Stimulated activated CD4-positive, alpha-beta T cell treated with anti-CD3 and anti-CD28 coated beads, Interleukin-12 subunit alpha, Interleukin-12 subunit beta, amount 100 ng/mL, for 24 hours (primary cell): ENCODE measurements around the gene TBX10.
"Not testable (repeated sequence)": the region's sequence is repeated elsewhere in the genome, so short reads cannot be mapped to it uniquely, and the experiment has no call there.

Source experiments
- DNase-seq, 2 experiments: peaks; one replicate each; pipeline ENCODE4 v3.0.0-alpha.2; 2020; ENCODE audit warnings: low read depth in 2 of 2

TBX10 gene

DNA sequence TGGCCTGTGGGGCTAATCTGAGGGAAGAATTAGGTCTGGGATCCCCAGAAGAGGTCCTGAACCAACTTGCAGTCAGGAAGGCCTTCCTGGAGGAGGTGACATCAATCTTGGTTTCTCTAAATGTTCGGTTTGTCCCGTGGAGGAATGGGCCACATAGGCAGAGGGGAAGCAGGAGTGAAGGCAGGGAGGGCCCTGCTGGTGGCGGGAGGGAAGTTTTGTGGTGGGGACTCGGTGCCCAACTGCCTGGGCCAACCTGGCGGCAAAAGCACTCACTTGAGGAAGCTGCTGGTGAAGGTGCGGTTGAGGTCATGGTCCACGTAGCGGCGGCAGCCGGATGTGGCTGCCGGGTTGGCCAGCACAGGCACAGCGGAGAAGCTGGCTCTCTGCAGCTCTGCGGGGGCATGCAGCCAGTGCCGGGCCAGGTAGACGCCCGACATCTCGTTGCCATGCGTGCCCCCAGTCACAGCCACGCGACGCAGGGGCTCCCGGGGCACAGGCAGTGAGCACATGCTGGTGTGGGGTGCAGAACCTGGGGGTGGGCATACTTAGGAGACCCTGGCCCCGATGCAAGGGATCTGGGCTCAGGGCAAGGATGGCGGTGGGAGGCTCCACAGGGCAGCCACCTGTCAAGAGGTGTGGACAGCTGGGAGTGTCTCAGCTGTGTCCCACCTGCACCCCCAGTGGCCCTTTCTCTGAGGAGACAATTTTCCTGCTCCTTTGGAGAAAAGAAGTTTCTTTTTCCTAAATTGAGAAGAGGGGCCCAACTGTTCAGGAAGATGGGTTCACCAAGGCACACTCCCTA, 7.2 kb upstream of the TBX10 start:
- peak in 1 of 2 experiments; percentile 20 for DNase-seq

DNA sequence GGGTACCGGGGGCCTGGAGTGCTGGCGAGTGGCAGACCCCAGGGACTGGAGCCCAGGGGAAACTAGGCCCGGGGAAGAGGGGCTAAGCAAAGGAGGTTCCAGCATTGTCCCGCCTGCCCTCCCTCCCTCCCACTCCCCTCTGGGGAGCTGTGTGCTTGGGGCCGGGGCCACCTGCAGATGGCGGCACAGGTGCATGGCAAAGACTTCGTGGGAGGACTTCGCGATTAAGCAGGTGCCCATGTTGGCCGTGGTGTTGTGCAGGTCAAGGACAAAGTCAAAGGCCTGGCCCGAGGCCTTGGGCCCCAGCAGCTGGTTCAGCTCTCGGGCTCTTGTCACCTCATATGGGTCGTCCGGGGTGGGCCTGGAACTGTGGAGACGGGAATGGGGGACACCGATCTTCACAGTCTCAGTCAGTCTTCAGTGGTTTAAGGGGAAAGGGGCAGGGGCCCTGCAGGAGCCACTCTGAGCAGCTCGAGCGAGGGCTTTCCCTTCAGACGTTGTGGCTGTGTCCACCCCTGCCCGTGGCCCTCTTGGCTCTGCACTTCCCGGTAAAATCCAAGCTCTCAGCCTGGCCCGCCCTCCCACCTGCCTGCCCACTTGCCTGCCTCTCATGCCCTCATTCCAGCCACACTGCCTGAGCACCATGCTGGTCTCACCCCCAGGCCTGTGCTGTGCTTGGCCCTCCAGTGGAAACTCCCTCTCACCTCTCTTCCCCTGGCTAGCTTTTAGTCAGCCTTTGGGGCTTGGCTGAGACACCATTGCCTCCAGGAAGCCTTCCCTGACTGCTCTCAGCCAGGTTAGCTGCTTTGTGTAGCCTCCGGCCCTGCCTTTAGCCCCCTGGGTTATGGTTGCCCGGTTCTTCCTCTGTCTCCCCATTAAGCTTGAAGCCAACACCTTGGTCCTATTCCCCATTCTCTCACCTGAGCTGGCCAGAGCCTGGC, 6.2 kb upstream of the TBX10 start:
- DNase-seq = no peak

DNA sequence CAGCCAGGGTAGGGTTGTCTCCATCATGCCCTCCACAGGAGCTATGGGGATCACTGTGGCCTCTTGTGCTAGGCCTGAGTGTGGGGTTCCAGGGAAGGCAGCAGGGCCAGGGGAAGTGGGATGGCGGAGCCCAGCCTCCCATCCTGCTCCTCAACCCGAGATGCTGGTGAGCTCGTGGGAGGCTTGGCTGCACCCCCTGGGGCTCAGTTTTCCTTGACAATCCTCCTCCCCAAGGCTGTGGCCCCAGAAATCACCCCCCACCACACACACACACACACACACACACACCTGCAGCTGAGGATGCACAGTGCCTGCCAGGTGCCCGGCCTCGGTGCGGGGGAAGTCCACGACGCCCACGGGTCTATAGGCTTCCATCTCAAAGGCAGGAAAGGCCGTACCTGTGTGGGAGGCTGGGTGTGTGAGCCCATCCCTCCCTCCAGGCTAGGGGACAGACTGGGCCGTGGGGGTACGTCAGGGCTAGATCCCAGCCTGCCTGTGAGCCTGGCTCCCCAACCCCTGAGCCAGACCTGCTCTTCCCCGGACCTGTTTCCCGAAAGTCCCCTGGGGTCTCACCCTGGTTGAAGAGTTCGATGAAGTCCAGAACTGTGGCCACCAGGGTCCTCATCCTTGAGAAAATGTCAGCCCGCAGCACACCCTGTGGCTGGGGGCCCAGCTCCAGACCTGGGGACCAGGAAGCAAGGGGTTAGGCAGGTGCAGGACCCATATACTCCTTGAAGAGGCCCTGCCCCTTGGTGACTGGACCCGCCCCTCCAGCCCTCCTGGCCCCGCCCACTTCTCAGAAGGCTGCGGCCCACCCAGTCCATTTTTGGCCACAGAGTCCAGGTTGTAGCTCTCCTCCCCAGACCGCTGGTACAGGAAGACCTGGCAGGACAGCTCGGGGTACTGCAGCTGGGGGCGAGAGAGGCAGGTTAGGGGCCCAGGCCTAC, 5.2 kb upstream of the TBX10 start:
- no peak for DNase-seq

DNA sequence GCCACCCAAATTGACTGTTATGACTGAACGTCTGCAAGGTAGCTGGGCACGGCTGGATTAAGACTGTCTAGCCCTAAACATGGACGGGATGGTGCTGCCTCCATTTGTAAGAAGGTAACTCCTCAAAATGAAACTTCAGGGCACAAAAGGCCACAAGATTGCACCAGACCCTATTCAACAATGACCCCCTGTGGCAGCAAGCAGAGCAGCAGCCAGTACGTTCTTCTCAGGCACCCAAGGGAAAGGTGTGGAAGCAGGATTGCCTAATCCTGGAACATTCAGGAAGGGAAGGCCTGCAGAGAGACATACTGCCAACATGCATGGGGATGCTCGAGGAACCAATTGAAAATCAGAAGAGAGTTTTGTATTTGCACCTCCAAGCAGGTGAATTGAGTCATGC, 4.5 kb upstream of the TBX10 start:
- DNase-seq = no peak

DNA sequence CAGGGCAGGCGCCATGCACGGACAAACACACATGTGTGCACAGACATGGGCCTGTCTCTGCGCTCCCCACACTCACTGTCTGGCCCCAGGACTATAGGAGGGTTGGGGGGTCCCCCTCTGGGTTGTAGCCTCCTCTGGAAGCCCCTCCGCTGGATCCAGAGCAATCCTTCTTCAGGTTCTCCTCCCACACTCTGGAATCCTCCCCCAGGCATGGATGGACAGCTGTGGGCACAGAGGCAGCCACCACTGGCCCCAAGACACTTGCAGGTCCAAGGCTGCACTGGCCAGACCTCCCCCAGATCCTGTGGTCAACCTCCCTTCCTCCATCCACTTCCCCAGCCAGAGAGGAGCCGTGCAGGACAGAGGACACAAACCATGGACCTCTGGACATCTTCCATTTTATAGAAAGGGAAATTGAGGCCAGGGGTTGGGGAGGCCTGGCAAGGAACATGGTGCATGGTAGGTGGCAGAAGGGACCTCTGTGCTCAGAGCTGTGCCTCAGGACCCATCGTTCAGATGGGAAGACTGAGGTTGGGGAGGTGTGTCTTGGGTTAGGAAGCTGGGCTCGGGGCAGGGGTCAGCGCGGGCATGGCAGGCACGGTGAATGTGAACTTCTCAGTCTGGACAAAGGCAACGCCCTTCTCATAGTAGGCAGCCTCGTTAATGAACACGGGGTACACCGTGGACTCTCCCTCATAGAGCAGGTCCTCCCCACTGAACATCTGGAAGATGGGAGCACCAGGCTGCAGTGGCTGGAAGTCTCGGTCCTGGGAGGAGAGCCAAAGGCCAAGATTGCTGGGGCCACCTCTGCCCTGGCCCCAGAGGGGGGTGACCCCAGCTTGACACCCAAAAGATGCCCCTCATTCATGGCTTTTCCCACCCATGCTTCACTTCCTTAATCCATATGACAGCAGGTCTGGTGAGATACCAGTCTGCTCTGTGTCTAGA, 2.9 kb upstream of the TBX10 start:
- DNase-seq = no peak

DNA sequence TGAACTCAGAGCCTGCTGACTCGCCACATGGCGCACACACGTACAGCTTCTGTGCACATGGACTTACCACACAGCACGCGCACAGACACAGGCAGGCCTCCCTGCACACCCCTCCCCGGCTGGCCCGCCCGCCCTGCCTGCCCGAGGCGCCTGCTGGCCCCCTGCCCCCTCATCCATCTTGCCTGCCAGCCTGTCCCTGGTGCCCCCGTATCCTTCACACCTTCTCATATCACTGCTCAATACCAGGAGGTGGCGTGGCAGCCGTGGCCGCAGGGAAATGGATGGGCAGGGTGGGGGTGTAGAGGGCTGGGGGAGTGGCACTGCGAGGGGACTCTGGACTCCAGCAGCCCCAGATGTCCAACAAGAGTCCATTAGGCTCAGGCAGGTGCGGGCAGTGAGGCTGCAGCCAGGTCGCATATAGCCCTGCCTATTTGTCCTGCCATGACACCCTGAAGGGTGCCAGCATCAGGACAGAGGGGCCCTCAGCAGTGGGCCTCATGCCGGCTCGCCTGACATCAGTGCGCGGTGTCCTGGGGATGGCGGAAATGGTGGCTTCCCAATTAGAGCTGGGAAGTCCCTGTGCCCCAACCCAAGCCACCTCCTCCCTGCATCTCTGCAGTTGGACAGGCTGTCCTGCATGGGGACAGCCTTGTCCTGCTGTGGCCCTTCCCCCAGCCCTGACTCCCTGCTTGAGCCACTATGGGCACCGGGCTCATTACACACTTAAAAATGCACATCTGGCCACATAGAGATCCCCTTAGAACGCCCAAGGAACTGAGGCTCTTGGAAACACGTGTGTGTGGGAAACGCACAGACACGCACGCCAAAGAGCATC, 2.0 kb upstream of the TBX10 start:
- no peak for DNase-seq

DNA sequence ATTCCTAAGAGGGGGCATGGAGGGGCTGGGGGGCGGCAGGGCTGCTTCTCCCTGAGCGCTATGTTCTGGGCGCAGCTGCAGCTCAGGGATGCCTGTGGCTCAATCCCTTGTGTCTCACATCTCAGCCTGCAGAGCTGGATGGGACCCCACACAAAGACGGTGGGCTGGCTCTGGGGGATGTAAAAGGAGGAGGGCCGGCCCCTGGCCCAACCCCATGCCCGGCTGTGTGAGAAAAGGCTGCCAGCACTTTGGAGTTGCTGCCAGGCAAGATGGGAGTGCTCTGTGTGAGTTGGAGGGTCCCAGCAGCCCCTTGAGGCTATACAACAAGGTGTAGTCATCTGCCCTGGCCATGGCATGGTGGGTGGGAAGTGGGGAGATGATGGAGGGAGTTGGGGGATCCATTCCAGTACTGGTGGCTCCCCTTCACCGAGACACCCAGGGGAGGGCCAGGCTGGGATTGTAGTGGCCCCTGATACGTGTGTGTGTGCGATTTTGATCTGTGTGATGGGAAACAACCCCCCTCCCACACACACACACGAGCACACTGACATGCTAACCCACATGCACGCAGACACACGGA, 1.3 kb upstream of the TBX10 start:
- DNase-seq = no peak

DNA sequence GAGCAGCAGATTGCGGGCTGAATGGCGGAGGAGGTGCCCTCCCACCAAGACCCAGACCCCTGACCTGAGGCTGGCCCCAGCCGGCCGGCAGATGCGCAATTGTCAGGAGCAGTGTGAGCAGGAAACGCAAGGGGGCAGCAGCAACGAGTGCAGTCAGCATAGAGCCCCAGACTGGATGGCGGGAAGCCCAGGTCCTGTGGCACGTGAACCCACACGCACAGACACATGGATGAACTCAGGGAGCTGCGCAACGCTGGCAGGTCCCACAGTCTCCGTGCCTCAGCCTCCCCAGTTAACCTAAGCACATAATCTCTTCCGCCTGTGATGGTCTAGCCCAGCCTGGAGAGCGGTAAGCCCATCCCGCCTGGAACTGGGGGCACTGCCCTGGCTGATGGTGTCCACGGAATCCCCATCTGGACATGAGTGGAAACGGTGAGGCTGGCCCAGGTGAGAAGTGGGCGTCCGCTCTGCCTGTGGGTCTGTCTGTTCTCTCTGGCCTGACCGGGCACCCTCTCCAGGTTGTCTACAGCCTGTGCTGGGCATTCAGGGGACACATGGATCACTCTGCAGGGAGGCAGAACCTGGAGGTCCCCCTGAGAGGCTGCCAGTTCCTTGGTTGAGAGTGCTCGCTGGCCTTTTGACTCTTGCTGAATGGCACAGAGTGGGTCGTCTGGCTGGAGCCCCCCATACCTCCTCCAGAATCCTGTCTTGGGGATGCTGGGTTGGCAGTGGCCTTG, 626 bp upstream of the TBX10 start:
- peak; percentile 37 to 53 for DNase-seq

DNA sequence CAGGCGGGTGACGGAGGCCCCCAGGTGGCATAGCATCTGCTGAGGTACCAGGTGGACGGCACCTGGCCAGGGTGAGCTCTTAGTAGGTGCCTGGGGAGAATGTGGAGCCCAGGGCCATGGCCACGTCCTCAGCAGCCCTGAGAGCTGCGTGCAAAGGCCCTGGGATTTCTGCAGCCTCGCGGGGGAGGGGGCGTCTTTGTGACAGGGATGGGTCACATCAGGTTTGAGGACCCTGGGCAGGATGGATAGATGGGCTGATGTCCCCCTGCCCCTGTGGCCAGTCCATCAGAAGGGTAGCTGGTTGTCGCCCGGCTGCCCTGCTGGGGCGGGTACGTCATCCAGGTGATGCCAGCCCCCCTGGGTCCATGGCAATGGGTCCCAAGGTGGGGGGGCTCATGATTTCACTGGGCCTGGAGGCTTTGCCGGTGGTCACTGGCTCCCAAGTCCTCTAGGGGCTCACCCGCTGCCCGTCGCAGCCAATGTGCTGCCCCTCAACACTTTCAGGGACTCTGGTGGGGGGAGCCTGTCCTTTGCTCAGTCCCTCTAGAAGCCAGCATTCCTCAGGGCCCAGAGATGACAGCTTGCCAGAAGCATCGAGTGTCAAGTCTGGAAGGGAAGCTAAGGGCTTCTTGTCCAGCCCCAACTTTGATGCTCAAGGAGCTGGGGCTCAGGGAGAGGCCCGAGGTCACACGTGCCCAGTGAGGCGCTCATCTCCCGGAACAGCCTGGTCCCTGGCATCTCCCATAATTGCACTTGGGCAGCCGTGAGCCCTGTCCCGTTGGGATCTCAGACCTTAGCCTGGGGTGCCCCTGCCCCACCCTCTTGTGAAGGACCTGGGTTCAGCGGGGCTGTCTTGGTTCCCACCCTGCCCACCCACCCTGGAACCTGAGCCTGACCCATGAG, 777 bp downstream of the TBX10 start:
- no peak for DNase-seq

DNA sequence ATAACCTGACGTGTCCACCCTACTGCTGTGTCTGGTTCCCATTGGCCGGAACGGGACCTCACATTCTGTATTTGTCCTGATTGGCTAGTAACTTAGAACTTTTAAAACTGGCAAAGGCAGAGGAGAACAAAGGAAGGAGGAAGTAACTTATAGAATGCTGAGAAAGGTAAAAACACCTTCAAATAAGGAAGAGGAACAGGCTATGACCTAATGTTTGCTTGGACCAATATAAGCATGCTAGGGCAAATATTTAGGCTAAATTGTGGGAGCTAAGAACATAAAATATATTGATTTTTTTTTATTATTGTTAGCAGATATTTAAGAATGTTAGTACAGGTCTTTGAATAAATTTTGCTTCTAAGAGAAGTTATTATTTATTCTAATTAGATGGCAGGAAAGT, 2.1 kb downstream of the TBX10 start:
- not testable (repeated sequence) for DNase-seq

DNA sequence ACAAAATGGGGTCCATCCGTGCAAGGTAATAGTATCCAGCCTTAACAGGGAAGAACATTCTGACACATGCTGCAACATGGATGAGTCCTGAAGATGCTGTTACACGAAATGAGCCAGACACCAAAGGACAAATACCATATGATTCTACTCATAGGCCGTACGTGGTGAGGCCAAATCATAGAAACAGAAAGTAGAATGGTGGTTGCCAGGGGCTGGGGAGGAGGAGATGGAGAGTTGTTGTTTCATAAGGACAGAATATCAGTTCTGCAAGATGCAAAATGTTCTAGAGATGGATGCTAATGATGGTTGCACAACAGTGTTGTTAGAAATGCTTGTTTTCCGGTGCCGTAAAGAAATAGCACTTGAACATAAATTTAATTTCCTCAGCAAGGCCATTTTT, 2.6 kb downstream of the TBX10 start:
- DNase-seq = no peak

DNA sequence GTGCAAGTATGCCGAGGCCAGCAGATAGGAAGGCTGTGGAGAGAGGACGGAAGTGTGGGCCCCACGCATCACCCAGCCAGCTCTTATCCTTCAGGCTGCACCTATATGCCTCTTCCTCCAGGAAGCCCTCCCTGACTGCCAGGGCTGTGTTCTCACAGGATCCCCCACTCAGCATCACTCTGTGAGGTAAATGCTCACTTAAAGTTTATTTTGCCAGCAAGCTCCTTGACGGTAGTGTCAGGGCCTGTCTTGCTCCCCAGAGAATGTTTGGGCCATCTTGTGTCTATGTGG, 4.4 kb downstream of the TBX10 start:
- no peak for DNase-seq

DNA sequence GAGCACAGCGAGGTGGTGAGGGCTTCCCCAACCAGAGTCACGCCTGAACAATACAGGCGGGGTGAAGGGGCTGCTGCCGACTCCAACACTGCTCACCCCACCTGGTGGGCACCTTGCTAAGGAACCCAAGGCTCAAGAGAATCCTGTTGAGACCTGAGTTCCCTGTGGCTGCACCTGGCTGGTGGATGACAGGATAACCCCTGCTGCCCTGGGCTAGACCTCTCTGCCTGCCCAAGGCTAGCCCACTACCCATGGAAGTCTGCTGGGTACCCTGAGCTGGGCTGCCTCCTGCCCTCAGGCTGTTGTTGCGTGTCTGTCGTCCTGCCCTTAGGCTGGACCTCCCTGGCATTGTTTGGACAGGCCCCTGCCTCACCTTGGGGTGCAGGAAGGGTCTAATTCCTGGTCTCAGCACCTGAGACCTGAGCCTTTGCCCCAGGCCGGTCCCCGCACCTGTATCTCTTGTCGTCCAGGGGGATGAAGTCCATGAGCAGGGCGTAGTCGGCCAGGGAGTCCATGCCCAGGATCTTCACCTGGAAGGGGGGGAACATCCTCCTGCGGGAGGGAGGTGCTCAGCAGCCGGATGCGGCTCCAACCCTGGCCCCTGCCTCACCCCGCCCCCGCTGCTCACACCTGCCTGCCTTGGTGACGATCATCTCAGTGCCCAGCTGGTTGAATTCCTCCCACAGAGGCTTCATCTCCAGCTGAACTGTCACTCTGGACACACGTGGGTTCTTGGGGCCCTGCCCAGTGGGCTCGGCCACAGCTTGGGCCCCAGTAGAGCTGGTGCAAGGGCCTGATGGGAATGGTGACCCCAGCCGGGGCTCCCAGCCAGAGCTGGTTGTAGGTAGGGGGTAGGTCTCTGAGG, 5.0 kb downstream of the TBX10 start:
- no peak for DNase-seq

DNA sequence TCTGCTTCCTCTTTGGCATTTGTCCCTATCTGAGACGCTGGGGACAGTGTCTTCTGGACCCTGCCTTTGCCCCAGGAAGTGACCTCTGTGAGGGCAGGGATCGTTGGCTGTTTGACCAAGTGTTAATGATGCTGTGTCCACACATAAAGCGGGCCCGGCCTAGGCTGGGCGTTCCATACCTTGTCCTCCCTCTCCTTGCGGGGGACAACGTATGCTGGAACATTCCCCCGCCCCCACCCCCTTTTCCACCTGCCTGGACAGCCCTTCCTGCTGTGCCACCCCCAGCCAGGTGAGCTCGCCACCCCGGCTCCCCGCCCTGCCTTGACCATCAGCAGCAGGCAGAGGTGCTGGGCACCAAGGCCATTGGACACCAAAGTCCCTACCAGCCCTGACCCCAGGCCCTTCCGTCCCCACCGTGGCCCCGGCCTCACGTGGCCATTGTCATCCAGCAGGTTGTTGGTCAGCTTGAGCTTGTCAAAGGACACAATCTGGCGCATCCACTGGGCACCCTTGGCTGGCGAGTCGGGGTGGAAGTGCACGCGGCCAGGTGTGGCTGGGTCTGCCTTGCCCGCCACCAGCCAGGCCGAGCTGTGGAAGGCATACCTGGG, 5.7 kb downstream of the TBX10 start:
- no peak for DNase-seq

DNA sequence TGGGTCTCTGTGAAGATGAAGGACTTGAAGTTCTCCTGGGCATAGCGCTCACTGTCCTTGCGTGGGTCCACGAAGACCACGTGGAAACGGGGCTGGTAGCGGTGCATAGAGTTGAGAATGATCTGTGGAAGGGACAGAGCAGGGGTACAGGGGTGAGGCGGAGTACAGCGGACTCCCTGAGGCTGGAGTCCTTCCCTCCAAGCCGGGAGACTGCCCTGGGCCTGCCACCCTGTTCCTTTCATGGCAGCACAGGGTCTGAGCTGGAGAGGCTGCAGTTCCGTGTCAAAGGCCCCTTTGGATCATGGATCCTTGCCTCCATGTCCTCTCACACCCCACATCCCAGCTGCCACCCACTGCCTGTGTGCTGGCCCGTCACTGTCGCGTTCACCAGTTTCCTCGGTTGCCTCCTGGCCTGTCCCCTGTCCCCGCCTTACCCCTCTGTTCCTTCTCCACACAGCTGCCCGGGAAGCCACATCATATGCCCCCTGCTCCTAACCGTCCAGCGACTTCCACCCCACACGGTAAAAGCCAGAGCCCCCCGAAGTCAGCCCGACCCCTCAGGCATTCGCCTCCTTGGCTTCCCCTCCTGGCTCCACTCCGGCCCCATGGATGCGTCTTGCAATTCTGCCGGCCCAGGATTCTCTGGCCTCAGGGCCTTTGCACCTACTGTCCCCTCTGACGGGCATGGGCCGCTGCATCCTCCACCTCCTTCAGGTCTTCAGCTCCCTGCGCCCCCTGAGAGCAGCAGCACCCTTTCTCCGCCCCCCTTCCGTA, 6.4 kb downstream of the TBX10 start:
- no peak for DNase-seq
